ENCODE results near the gene RNU6-9. TPM values are rescaled to one million over a fixed set of nuclear protein-coding genes. Genes with fewer than 3 reads are reported as not detected.

The RNU6-9 gene
- total and polyA plus RNA-seq, 8 donors: not detected

- Histone ChIP-seq H3K27me3 (no peaks in the 10 kb centered on the region), H3K4me3 (no peak overlapping the region), H3K27ac (no peak overlapping the region), H3K4me1 (peaks cover 0 to 7% of the 10 kb centered on the region in 2 donors), H3K36me3 (peaks cover 0 to 68% of the 10 kb centered on the region in 2 donors), H3K9me3 (no peaks in the 10 kb centered on the region)
- intact Hi-C loops (cut with DNase I): no loop called here
- ATAC-seq (no peak), DNase-seq (no peak)
- TF ChIP-seq CTCF (IDR thresholded peaks at IDR 0.05): no peak
Observed at GRCh38 chr19:900043-900301, 6.7 kb downstream of the RNU6-9 start.

GRCh38 chr19:900302-901111 lies 7.2 kb downstream of the RNU6-9 start:
- intact Hi-C loops (cut with DNase I): no loop called here
- Histone ChIP-seq H3K4me1 (peaks cover 0 to 7% of the 10 kb centered on the region in 2 donors), H3K4me3 (no peak overlapping the region), H3K36me3 (peaks cover 0 to 68% of the 10 kb centered on the region in 2 donors), H3K27ac (no peak overlapping the region), H3K9me3 (no peaks in the 10 kb centered on the region), H3K27me3 (no peaks in the 10 kb centered on the region)
- no peak for TF ChIP-seq CTCF (IDR thresholded peaks at IDR 0.05)
- ATAC-seq (peak; percentile 11), DNase-seq (peak in 1 of 4 donors; percentile 68)

GRCh38 chr19:901216-902092 lies 8.2 kb downstream of the RNU6-9 start:
- Histone ChIP-seq H3K4me3 (no peak overlapping the region), H3K27me3 (no peaks in the 10 kb centered on the region), H3K4me1 (peaks cover 0 to 9% of the 10 kb centered on the region in 2 donors), H3K9me3 (no peaks in the 10 kb centered on the region), H3K27ac (no peak overlapping the region), H3K36me3 (peaks cover 0 to 64% of the 10 kb centered on the region in 2 donors)
- no peak for ATAC-seq
- intact Hi-C loops (cut with DNase I): no loop called here
- no peak for DNase-seq
- TF ChIP-seq CTCF (IDR thresholded peaks at IDR 0.05): no peak

GRCh38 chr19:902093-902370 lies 8.7 kb downstream of the RNU6-9 start:
- no peak for ATAC-seq
- Histone ChIP-seq H3K4me1 (peaks cover 0 to 13% of the 10 kb centered on the region in 2 donors), H3K9me3 (no peaks in the 10 kb centered on the region), H3K36me3 (peaks cover 0 to 59% of the 10 kb centered on the region in 2 donors), H3K27me3 (no peaks in the 10 kb centered on the region), H3K27ac (no peak overlapping the region), H3K4me3 (no peak overlapping the region)
- TF ChIP-seq CTCF (IDR thresholded peaks at IDR 0.05): no peak
- no peak for DNase-seq
- intact Hi-C loops (cut with DNase I): no loop called here

- DNase-seq: no peak
- H3K4me1 ChIP-seq: peaks cover 0 to 19% of the 10 kb centered on the region in 2 donors
- ATAC-seq: no peak
- no peaks in the 10 kb centered on the region for H3K27me3 ChIP-seq
- H3K4me3 ChIP-seq: no peak overlapping the region
- intact Hi-C loops (cut with DNase I): no loop called here
- no peak for TF ChIP-seq CTCF (IDR thresholded peaks at IDR 0.05)
- no peak overlapping the region for H3K27ac ChIP-seq
- peaks cover 0 to 53% of the 10 kb centered on the region in 2 donors for H3K36me3 ChIP-seq
- H3K9me3 ChIP-seq: no peaks in the 10 kb centered on the region
Observed at GRCh38 chr19:902446-903226, 9.4 kb downstream of the RNU6-9 start.
